GM12878 (cell line): ENCODE data around the gene MAP2K7. TPM values are rescaled to one million over a fixed set of nuclear protein-coding genes. Genes with fewer than 3 reads are reported as not detected.

Experiments
- ATAC-seq: fragments of 200-7000 bp; cut with Tn5 transposase; 3 replicates; pipeline ENCODE4 v1.9.1; 2020; ENCODE audit warnings: mild to moderate bottlenecking, moderate library complexity
- BruUV-seq: library from RNA; stranded (reverse); fragments of 400-500 nt; replicated peaks from 2 replicates; lab custom pipeline; 2021; lab: Mats Ljungman, UMichigan
- CTCF ChIA-PET: fragments of 300-600 bp; sonication (Branson Sonifier 250); formaldehyde crosslinking; extraction: SDS; loops from one replicate; lab custom pipeline; 2021; ENCODE audit warnings: inconsistent platforms; lab: Yijun Ruan, JAX
- POLR2A ChIA-PET: fragments of 350-600 bp; formaldehyde crosslinking; extraction: SDS; loops from one replicate; lab custom pipeline; 2021; ENCODE audit warnings: inconsistent platforms; lab: Charles Lee
- RAD21 ChIA-PET: fragments of 300-600 bp; sonication (Branson Sonifier 250); formaldehyde crosslinking; loops from one replicate; lab custom pipeline; 2023; ENCODE audit warnings: antibody characterized with exemption; ENCODE audit not compliant: unreplicated experiment; lab: Charles Lee
- SMC1A ChIA-PET: fragments of 300-600 bp; sonication (Branson Sonifier 250); formaldehyde crosslinking; loops from one replicate; lab custom pipeline; 2023; ENCODE audit not compliant: unreplicated experiment, uncharacterized antibody; lab: Charles Lee
- DNase-seq: peaks from one replicate; pipeline ENCODE4 v3.0.0-alpha.2; 2011; ENCODE audit warnings: low read depth, low spot score
- FAIRE-seq: peaks from 3 replicates; lab custom pipeline; 2011; peaks lifted over from hg19 to GRCh38; lab: Jason Lieb, UNC
- H2AFZ ChIP-seq: 2 replicates; pipeline ENCODE4 v1.6.0; 2011; ENCODE audit warnings: low read depth, low read length, control low read depth; ENCODE audit not compliant: control insufficient read depth
- H3K27ac ChIP-seq: 2 replicates; pipeline ENCODE4 v1.5.1; 2011; ENCODE audit warnings: control low read depth; ENCODE audit not compliant: control insufficient read depth, insufficient read depth
- H3K27me3 ChIP-seq, 2 experiments: replicated peaks in 1 of 2; 2 replicates each; pipeline versions ENCODE4 v1.6.0 to v1.6.1; 2011; ENCODE audit warnings: low read length in 1 of 2; ENCODE audit not compliant: control insufficient read depth in 2 of 2, insufficient read depth in 2 of 2
- H3K36me3 ChIP-seq, 2 experiments: 2 replicates each; pipeline ENCODE4 v1.5.1; 2011; ENCODE audit warnings: low read length in 1 of 2; ENCODE audit not compliant: control insufficient read depth in 2 of 2, insufficient read depth in 2 of 2
- H3K4me1 ChIP-seq: 2 replicates; pipeline ENCODE4 v1.6.1; 2011; ENCODE audit warnings: mild to moderate bottlenecking, low read length, moderate library complexity, mixed read lengths; ENCODE audit not compliant: control insufficient read depth, insufficient read depth
- H3K4me2 ChIP-seq: 2 replicates; pipeline ENCODE4 v1.6.0; 2011; ENCODE audit warnings: control low read depth; ENCODE audit not compliant: control insufficient read depth, insufficient read depth
- H3K4me3 ChIP-seq: fragments of 200-600 bp; sonication (generic); 2 replicates; pipeline ENCODE4 v1.5.1; 2016
- H3K79me2 ChIP-seq: 2 replicates; pipeline ENCODE4 v1.6.0; 2011; ENCODE audit warnings: low read length; ENCODE audit not compliant: control insufficient read depth, insufficient read depth
- H3K9ac ChIP-seq: 2 replicates; pipeline ENCODE4 v1.8.0; 2011; ENCODE audit warnings: low read length, control low read depth, mixed read lengths; ENCODE audit not compliant: control insufficient read depth, insufficient read depth
- H3K9me3 ChIP-seq: replicated peaks from 3 replicates; pipeline ENCODE4 v1.5.1; 2011; ENCODE audit warnings: mild to moderate bottlenecking, low read length; ENCODE audit not compliant: control insufficient read depth, insufficient read depth
- H4K20me1 ChIP-seq: 2 replicates; pipeline ENCODE4 v1.6.0; 2011; ENCODE audit not compliant: control insufficient read depth, insufficient read depth
- BACH1 ChIP-seq: fragments of 450-650 bp; IDR thresholded peaks from 2 replicates; pipeline ENCODE4 v1.6.1; 2017; ENCODE audit warnings: mild to moderate bottlenecking, borderline replicate concordance
- CBFB ChIP-seq: IDR thresholded peaks from 2 replicates; pipeline ENCODE4 v1.6.1; 2016; ENCODE audit warnings: antibody characterized with exemption, low read depth
- CBX5 ChIP-seq: sonication (generic); IDR thresholded peaks from 2 replicates; pipeline ENCODE4 v1.6.1; 2016; ENCODE audit warnings: low read depth, moderate library complexity, mild to moderate bottlenecking, inconsistent platforms
- DPF2 ChIP-seq: fragments of 450-650 bp; IDR thresholded peaks from 2 replicates; pipeline ENCODE4 v1.6.1; 2017; ENCODE audit warnings: mild to moderate bottlenecking
- ETV6 ChIP-seq, 2 experiments: fragments of 450-650 bp in 1 of 2; IDR thresholded peaks in 1 of 2; conservative IDR thresholded peaks in 1 of 2; 2 replicates each; pipeline ENCODE4 v1.6.1; 2014; ENCODE audit warnings: antibody characterized with exemption in 1 of 2, borderline replicate concordance in 1 of 2, low read depth in 1 of 2, mild to moderate bottlenecking in 1 of 2, moderate library complexity in 1 of 2
- IRF4 ChIP-seq: IDR thresholded peaks from 2 replicates; pipeline ENCODE4 v1.6.1; 2011; ENCODE audit warnings: low read depth, low read length
- LARP7 ChIP-seq: fragments of 450-650 bp; IDR thresholded peaks from 2 replicates; pipeline ENCODE4 v1.6.1; 2017; ENCODE audit warnings: mild to moderate bottlenecking
- STAT1 ChIP-seq: fragments of 450-650 bp; conservative IDR thresholded peaks from 2 replicates; pipeline ENCODE4 v1.6.1; 2014; ENCODE audit warnings: antibody characterized with exemption, mild to moderate bottlenecking
- YY1 ChIP-seq: IDR thresholded peaks from 2 replicates; pipeline ENCODE4 v1.6.1; 2011; ENCODE audit warnings: low read depth, mild to moderate bottlenecking, low read length
- ZNF207 ChIP-seq: fragments of 450-650 bp; IDR thresholded peaks from 2 replicates; pipeline ENCODE4 v1.6.1; 2014; ENCODE audit warnings: antibody characterized with exemption, mild to moderate bottlenecking, borderline replicate concordance
- ZNF217 ChIP-seq: fragments of 450-650 bp; IDR thresholded peaks from 2 replicates; pipeline ENCODE4 v1.6.1; 2017; ENCODE audit warnings: antibody characterized with exemption, mild to moderate bottlenecking
- WGBS: methylation state at CpG from one replicate; pipeline ENCODE4 v1.1.6; 2016; ENCODE audit warnings: low lambda C conversion rate; ENCODE audit not compliant: insufficient replicate concordance, insufficient coverage; ENCODE audit errors: missing lambda C conversion rate; 5-methylcytosine and 5-hydroxymethylcytosine counted together
- in situ Hi-C: fragments of 300-500 bp; cut with MboI; formaldehyde crosslinking; loops from 9 replicates; pipeline ENCODE4 v1.14.3; 2018; ENCODE audit warnings: mixed read lengths
- intact Hi-C: fragments of 100-400 bp; cut with micrococcal nuclease; formaldehyde crosslinking; loops from one replicate; pipeline ENCODE4 v1.14.2; 2022; ENCODE audit not compliant: unreplicated experiment
- polyA plus RNA-seq, 11 experiments: library from polyadenylated mRNA; depleted of rRNA in 4 of 11; unstranded in 6 of 11; stranded (reverse) in 5 of 11; fragments of >200 nt; fragmentation: Nextera tagmentation in 4 of 11; fragmentation: Illumina TruSeq in 1 of 11; extraction: Ambion mirVana in 4 of 11; extraction: Trizol in 1 of 11; gene quantifications; 1 replicate in 1 of 11; 2 replicates in 10 of 11; pipeline versions ENCODE4 v1.2.1 to v1.2.3, GENCODE V29; 2011 to 2016; ENCODE audit warnings: inconsistent platforms in 2 of 11, missing spikeins in 2 of 11, low read depth in 1 of 11
- total RNA-seq, 4 experiments: library from RNA; depleted of rRNA in 3 of 4; stranded (reverse); fragments of >200 nt in 3 of 4; fragmentation: Illumina TruSeq in 1 of 4; extraction: Trizol in 1 of 4; gene quantifications; 2 replicates each; pipeline versions ENCODE4 v1.2.1 to v1.2.3, GENCODE V29; 2013 to 2021
- TF ChIP-seq, protein P1 (sequence below): IDR thresholded peaks from 2 replicates; pipeline ENCODE4 v1.6.1; 2011; ENCODE audit warnings: borderline replicate concordance, low read depth, mild to moderate bottlenecking, moderate library complexity, mixed read lengths, low read length; ENCODE audit not compliant: insufficient read depth; ENCODE audit errors: extremely low read length
- TF ChIP-seq, protein P2 (sequence below): IDR thresholded peaks from 2 replicates; pipeline ENCODE4 v1.6.1; 2011; ENCODE audit warnings: mild to moderate bottlenecking, low read depth, low read length, moderate library complexity; ENCODE audit not compliant: insufficient replicate concordance
- TF ChIP-seq, protein P3 (sequence below): fragments of 450-650 bp; formaldehyde crosslinking; IDR thresholded peaks from 2 replicates; pipeline ENCODE4 v1.4.0; 2020; ENCODE audit warnings: mild to moderate bottlenecking, moderate library complexity
- TF ChIP-seq, protein P4 (sequence below): fragments of 450-650 bp; IDR thresholded peaks from 2 replicates; pipeline ENCODE4 v1.6.1; 2017; ENCODE audit warnings: borderline replicate concordance

MAP2K7 gene
- total and polyA plus RNA-seq, 10 of the 15 experiments (the other 5 are each of a cell fraction or from before 2014, with no cell fraction given), result 0.34 to 32.2 (median 6.7) TPM

DNA sequence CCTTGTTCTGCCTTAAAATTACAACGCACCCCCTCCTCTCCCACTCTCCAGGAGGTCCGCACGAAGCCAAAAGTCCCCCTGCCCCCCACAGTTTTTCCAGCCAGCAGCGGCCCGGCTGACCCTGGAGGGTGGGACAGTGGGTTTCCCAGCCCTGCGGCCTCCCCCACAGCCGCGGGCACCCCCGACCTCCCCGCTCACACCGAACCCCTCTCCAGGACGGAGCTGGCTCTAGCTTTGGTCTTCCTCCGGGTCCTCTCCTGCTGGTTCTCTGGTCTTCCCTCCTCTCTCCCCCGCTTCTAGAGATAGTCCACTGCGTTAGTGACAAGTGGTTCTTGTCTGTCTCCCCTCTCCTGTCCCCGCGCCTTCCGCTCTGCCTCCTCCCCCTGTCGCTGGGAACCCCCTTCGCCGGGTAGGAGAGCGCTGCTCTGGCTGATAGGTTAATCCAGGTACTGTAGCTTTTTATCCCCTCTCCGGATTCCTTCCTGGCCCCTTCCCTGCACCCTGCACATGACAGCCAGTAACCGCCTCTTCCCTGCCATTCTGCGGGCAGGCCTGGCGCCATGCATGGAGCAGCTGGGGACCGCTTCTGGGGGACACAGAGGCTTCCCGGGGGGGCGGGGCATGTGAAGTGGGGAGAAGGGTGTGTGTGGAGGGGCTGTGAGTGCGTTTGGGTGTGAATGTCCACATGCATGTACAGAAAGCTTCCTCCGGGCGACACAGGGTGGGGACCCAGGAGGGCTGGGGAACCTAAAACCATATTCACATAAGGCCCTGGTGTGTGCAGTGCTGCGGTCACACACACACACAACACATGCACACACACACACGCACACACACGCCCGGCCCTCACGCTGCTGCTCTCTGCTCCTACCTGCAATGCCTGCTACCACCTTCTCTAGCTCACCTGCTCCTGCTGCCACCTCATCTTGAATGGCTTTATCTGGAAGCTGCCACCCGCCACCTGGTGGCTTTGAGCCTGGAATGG is 46.7 kb upstream of the MAP2K7 start (continued):
- TF ChIP-seq, protein P1, sequence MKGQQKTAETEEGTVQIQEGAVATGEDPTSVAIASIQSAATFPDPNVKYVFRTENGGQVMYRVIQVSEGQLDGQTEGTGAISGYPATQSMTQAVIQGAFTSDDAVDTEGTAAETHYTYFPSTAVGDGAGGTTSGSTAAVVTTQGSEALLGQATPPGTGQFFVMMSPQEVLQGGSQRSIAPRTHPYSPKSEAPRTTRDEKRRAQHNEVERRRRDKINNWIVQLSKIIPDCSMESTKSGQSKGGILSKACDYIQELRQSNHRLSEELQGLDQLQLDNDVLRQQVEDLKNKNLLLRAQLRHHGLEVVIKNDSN, result no peak
- TF ChIP-seq LARP7, result no peak
- TF ChIP-seq ZNF207, result no peak
- no peak for TF ChIP-seq DPF2
- TF ChIP-seq, protein P2, sequence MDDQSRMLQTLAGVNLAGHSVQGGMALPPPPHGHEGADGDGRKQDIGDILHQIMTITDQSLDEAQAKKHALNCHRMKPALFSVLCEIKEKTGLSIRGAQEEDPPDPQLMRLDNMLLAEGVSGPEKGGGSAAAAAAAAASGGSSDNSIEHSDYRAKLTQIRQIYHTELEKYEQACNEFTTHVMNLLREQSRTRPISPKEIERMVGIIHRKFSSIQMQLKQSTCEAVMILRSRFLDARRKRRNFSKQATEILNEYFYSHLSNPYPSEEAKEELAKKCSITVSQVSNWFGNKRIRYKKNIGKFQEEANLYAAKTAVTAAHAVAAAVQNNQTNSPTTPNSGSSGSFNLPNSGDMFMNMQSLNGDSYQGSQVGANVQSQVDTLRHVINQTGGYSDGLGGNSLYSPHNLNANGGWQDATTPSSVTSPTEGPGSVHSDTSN, result no peak
- TF ChIP-seq ZNF217, result no peak

DNA sequence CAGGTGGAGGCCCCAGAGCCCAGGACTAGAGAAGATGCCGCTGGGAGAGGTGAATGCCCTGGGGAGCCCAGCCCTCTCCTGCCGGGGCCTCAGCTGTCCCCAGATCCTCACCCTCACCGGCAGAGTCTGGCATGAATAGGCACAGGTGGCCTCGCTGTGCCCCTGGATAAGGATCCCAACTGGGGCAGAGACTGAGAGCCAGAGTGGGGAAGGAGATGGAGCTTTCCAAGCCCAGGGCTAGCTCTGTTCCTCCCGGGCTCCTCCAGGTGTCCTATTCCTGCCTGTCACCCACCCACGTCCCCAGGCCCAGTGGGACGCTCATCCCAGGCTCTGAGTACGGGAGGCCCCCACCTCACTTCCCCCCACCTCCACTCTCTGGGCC is 46.0 kb upstream of the MAP2K7 start:
- H3K4me1 ChIP-seq, result peaks cover 7% of the 10 kb centered on the region
- RAD21 ChIA-PET, result no interaction called here
- H2AFZ ChIP-seq, result no peak overlapping the region
- H3K4me3 ChIP-seq, result no peak overlapping the region
- peaks cover 0 to 8% of the 10 kb centered on the region in 2 experiments; a peak in 3 of 4 replicates for H3K27me3 ChIP-seq
- in situ Hi-C loops, result no loop called here
- DNase-seq (no peak), FAIRE-seq (no peak), ATAC-seq (no peak)
- CTCF ChIA-PET, result interaction anchor here (1.6 kb wide), 1 partner anchor 12 kb away, joined by 5 read pairs; no protein-coding TSS in a partner anchor
- no peak overlapping the region for H3K4me2 ChIP-seq
- 53% methylated on average over 6 of the region's 8 CpGs for WGBS
- H3K9me3 ChIP-seq, result no peaks in the 10 kb centered on the region; the same call in 2 of the 3 replicates
- SMC1A ChIA-PET, result no interaction called here
- H3K36me3 ChIP-seq, result no peaks in the 10 kb centered on the region
- H4K20me1 ChIP-seq, result no peaks in the 10 kb centered on the region
- POLR2A ChIA-PET, result no interaction called here
- BruUV-seq, result no TSS peak
- intact Hi-C loops, result no loop called here
- H3K79me2 ChIP-seq, result no peaks in the 10 kb centered on the region
- no peak overlapping the region for H3K27ac ChIP-seq
- no peak overlapping the region for H3K9ac ChIP-seq
- TF ChIP-seq YY1, result no peak
- TF ChIP-seq, protein P3, sequence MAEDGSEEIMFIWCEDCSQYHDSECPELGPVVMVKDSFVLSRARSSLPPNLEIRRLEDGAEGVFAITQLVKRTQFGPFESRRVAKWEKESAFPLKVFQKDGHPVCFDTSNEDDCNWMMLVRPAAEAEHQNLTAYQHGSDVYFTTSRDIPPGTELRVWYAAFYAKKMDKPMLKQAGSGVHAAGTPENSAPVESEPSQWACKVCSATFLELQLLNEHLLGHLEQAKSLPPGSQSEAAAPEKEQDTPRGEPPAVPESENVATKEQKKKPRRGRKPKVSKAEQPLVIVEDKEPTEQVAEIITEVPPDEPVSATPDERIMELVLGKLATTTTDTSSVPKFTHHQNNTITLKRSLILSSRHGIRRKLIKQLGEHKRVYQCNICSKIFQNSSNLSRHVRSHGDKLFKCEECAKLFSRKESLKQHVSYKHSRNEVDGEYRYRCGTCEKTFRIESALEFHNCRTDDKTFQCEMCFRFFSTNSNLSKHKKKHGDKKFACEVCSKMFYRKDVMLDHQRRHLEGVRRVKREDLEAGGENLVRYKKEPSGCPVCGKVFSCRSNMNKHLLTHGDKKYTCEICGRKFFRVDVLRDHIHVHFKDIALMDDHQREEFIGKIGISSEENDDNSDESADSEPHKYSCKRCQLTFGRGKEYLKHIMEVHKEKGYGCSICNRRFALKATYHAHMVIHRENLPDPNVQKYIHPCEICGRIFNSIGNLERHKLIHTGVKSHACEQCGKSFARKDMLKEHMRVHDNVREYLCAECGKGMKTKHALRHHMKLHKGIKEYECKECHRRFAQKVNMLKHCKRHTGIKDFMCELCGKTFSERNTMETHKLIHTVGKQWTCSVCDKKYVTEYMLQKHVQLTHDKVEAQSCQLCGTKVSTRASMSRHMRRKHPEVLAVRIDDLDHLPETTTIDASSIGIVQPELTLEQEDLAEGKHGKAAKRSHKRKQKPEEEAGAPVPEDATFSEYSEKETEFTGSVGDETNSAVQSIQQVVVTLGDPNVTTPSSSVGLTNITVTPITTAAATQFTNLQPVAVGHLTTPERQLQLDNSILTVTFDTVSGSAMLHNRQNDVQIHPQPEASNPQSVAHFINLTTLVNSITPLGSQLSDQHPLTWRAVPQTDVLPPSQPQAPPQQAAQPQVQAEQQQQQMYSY (CRISPR knock-in tag), result no peak
- no peak for TF ChIP-seq ZNF207
- TF ChIP-seq CBX5, result no peak
- no peak for TF ChIP-seq IRF4
- TF ChIP-seq, protein P4, sequence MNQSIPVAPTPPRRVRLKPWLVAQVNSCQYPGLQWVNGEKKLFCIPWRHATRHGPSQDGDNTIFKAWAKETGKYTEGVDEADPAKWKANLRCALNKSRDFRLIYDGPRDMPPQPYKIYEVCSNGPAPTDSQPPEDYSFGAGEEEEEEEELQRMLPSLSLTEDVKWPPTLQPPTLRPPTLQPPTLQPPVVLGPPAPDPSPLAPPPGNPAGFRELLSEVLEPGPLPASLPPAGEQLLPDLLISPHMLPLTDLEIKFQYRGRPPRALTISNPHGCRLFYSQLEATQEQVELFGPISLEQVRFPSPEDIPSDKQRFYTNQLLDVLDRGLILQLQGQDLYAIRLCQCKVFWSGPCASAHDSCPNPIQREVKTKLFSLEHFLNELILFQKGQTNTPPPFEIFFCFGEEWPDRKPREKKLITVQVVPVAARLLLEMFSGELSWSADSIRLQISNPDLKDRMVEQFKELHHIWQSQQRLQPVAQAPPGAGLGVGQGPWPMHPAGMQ, result no peak
- no peak for TF ChIP-seq BACH1
- no peak for TF ChIP-seq ETV6 (conservative IDR thresholded peaks at IDR 0.05 in 1 of 2, IDR thresholded peaks at IDR 0.05 in 1 of 2; ENCODE audit: borderline replicate concordance in 1 of 2, low read depth in 1 of 2)
- no peak for TF ChIP-seq CBFB
- TF ChIP-seq STAT1, result no peak
